ENCODE measurements around the gene GRIA4.

GRIA4 gene

DNA sequence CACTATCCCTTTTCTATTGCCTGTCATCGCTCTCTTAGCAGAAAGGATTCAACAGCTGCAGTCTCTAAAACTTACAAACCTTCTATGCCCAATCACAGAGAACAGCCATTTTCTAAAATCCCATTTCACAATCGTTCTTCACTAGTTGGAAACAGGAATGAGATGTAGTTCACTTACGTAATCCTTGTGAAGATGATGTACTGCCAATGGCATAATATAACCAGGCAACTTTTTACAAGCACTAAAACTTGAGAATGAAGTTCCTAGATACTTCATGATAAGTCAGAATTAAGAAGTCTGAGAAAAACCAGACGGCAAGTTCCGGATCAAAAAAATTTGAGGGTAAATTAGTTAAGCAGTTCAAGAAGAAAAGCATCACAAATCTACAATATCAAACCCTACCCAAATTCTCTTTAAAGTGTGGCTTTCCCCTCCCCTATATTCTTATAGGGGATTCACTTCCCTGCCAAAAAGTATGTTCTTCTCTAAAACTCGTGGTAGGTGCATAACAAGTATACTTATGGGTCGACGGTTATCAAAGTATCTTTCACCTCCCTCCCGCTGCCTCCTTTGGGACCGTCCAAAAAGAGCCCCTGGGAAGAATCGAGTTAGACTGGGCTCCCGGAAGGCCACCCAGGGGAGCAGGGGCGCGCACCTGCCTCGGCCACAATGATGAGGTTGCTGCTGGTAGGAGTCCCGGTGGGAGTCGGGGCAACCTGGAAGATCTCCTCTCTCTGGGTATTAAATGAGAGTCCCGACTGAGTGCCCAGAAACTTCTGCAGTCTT, 411.5 kb downstream of the GRIA4 start:
- DNase-seq = no peak

DNA sequence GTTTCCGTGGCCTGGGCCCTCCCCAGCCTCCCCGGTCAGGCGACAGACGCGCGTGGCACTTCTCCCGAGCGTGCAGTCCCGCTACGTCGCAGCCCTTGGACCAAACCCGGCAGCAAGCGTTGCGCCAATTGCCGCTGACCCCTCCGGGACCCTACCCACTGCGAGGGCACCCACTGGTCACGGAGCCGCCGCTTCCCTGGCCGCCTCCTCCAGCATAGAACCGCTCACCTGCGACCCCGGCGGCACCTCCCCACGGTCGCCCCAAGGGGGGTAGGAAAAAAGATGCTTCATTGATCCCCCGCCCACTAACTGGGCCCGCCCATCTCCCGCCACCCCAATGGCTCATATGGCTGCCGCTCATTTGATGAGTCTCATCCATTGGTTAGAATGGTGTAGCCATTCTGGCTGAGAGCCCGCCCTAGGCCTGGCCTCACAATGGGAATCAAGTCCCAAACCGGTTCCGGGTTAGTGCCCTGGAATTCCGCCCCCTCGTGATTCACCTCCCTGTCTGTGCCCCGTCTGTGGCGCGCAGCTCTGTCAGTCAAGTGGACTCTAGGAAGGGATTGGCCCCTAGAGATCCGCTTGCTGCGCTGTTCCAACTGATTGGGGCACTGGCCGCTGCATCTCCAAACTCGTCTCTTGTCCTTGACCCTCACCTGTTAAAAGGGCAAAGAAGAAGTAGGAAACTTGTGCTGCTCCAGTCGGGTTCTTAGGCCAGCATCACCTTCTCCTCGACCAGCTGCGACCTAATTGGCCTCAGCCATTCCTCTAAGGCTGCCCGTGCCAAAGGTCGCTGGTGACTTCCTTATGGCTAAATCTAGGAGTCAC, 412.3 kb downstream of the GRIA4 start, which contains the start of gene MSANTD4:
MSANTD4 (minus strand) TSS at position 274 of the 828 bp plus-strand sequence. CDS start 11,323 bp downstream, outside the sequence.
- DNase-seq = peak; percentile 99

DNA sequence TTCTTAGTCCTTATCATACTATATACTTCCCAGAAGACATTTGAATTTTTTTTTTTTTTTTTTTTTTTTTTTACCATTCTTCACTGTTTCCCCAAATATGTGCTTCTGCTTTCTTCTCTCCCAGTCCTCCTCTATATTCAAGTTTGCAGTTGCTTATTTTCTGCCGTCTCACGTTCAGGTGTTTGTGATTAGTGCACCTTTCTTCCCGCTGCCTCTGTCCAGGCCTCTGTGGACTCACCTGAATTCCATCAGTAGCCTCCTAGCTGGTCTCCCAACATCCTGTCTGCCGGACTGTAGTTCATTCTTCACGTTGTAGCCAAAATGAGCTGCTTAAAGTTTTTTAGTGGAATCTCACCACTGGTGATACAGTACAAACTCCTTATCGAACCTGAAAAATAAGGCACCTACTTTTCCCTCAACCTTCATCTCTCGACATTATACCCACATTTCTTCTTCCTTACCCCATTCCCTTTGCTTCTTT, 413.0 kb downstream of the GRIA4 start:
- no peak for DNase-seq

DNA sequence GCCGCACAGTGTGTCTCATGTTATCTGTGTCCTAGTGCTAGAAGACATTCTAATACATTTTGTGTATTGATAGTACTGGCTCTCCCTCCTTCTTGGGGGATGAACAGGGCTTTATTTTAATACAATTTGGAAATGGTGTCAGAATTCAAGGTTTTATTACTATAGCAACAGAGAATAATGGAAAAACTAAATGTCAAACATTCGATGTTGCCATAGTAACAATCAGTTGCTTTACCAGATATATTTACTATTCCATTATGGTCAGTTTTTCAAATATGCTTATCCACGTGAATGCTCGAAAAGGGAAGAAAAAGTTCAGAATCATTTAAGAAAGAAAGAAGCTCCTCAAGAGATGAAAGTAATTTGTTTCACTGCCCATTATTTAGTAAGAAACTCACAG, 420.7 kb downstream of the GRIA4 start:
- no peak for DNase-seq

DNA sequence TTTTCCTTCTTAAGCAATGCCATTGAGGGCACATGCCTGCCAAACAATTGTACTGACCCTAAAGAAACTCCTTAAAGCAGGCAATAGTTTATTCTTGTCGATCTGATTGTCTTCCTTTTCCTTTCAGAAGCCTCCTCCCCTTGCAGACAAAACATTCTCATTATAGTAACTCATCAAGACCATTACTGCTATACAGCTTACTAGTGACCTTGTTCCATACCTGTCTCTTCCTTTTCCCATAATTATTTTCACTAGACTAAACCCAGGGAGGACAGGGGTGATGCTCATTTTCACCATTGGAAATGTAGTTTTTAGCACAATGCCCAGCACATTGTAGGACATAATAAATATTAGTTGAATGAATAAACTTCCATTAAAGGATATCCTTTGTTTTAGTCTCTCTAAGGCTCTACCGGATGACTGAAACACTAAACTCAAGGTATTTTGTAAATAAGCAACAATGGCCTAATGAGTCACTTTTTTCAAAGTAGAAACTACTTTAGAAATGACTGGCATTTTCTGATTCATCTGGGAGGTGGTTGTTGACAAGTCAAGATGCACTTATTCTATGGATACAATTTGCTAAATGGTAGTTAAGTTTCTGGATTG, 421.4 kb downstream of the GRIA4 start:
- DNase-seq = no peak

All from NCI-H1436 (cell line).